Vagina (tissue), 2 donors: ENCODE results near the gene STAU1. TPM values are rescaled to one million over a fixed set of nuclear protein-coding genes. Genes with fewer than 3 reads are reported as not detected.

Experiments
- DNase-seq, 2 donors: peaks; one replicate each; pipeline ENCODE4 v3.0.0-alpha.2; 2017; ENCODE audit errors: extremely low spot score in 2 of 2
- H3K27ac ChIP-seq: fragments of 200-600 bp; sonication (generic); one replicate; pipeline ENCODE4 v1.5.1; 2019
- H3K27me3 ChIP-seq: fragments of 200-600 bp; sonication (generic); one replicate; pipeline ENCODE4 v1.5.1; 2019
- H3K36me3 ChIP-seq, 2 donors: fragments of 200-600 bp; sonication (generic); one replicate each; pipeline ENCODE4 v1.5.1; 2017 to 2019
- H3K4me1 ChIP-seq: fragments of 200-600 bp; sonication (generic); one replicate; pipeline ENCODE4 v1.5.1; 2019
- H3K4me3 ChIP-seq, 2 donors: fragments of 200-600 bp; sonication (generic); 1 replicate in 1 of 2; 2 replicates in 1 of 2; pipeline ENCODE4 v1.5.1; 2016 to 2019
- H3K9me3 ChIP-seq: fragments of 200-600 bp; sonication (generic); one replicate; pipeline ENCODE4 v1.5.1; 2019
- CTCF ChIP-seq, 3 experiments: fragments of 450-650 bp in 2 of 3; fragments of 200-600 bp in 1 of 3; sonication (generic) in 1 of 3; IDR thresholded peaks; one replicate each; pipeline ENCODE4 v1.5.1; 2017 to 2019; ENCODE audit warnings: antibody characterized with exemption in 3 of 3, mild to moderate bottlenecking in 2 of 3, moderate library complexity in 2 of 3
- POLR2A ChIP-seq, 2 donors: fragments of 450-650 bp; IDR thresholded peaks; one replicate each; pipeline ENCODE4 v1.6.1; 2017; ENCODE audit warnings: antibody characterized with exemption in 2 of 2, mild to moderate bottlenecking in 2 of 2, moderate library complexity in 2 of 2
- POLR2AphosphoS5 ChIP-seq, 2 donors: sonication (generic); formaldehyde crosslinking; IDR thresholded peaks; one replicate each; pipeline ENCODE4 v1.9.0; 2017; ENCODE audit warnings: antibody characterized with exemption in 2 of 2, mild to moderate bottlenecking in 2 of 2, low read depth in 1 of 2; ENCODE audit not compliant: insufficient read depth in 1 of 2
- intact Hi-C: fragments of 100-400 bp; cut with DNase I; formaldehyde crosslinking; loops from one replicate; pipeline ENCODE4 v1.15.1; 2023
- total RNA-seq: library from RNA; depleted of rRNA; stranded (reverse); fragments of >200 nt; gene quantifications from one replicate; pipeline ENCODE4 v1.2.3, GENCODE V29; 2016

STAU1 gene
- total RNA-seq, 1 donor from 2014 or later = 68.5 TPM

- no peak for TF ChIP-seq POLR2AphosphoS5 (IDR thresholded peaks at IDR 0.05; ENCODE audit: insufficient read depth in 1 of 2, low read depth in 1 of 2)
- intact Hi-C loops = no loop called here
- Histone ChIP-seq H3K9me3 (no peaks in the 10 kb centered on the region), H3K4me3 (no peak overlapping the region), H3K27me3 (no peaks in the 10 kb centered on the region), H3K36me3 (no peaks in the 10 kb centered on the region), H3K4me1 (peaks cover 41% of the 10 kb centered on the region), H3K27ac (peak overlapping the region; percentile 4)
- no peak for DNase-seq
Observed at GRCh38 chr20:49167811-49168507, 20.2 kb downstream of the STAU1 start.

DNA sequence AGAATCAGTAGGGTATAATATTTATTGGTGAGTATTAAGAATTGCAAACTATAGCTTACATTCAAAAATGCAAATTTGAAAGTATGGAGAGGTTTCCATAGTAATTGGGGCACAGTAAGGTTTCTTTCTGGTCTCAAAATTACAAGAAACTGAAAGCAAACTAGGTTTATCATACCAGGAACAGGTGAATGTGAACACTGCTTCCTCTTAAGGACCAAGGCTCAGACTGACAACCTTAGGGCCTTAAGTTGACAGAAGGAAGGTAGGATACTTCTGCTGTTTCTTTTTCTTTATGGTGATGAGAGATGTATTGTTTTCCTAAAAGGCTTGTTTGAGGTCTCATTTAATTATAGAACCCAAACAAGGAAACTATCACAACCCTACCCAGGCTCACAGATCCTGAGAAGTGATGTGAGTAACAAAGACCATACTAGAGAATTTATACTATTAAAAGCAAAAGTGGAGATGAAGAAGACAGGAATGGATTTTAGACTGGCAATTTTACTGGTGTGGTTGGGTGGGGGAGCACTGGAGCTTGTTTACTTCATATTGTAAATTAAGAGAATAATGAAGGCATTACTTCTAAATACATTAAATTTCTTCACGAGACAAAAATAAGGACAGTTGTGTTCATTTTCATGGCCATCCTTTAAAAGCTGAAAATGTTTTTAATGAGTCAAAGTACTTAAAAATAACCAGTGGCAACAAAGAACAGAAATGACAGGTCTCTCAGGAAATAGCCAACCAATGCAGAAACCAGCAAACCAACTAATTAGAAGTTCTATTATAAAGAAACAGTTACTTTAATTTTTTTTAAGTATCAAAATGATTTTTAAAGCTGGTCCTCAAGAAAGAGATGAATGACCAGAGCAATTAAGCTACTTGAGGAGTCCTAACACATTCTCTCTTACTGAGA lies 21.3 kb downstream of the STAU1 start:
- no peak for TF ChIP-seq CTCF (IDR thresholded peaks at IDR 0.05)
- no peak for TF ChIP-seq POLR2AphosphoS5 (IDR thresholded peaks at IDR 0.05; ENCODE audit: insufficient read depth in 1 of 2, low read depth in 1 of 2)
- Histone ChIP-seq H3K27ac (no peak overlapping the region), H3K36me3 (no peaks in the 10 kb centered on the region), H3K4me3 (no peak overlapping the region), H3K4me1 (peaks cover 47% of the 10 kb centered on the region), H3K27me3 (no peaks in the 10 kb centered on the region), H3K9me3 (no peaks in the 10 kb centered on the region)
- intact Hi-C loops = no loop called here
- DNase-seq = no peak

DNA sequence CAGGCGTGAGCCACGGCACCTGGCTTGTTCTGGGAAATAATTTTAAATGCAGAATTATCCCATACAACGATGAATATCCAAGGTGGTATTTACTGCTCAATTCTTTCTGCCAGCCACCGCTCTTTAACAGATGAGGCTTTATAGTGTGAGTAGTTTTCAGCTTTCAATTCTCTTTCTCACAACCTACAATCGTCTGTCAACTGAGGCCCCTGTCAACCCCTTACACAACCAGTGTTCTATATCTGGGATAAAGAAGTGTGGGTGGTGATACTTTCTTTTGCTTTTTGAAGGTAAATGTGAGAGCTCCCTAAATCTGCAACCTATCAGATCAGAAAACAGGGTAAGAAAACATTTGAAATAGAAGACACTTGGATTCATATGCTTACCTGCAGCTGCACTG lies 22.5 kb downstream of the STAU1 start:
- no peak overlapping the region for H3K4me3 ChIP-seq
- DNase-seq = no peak
- intact Hi-C loops = no loop called here
- no peak overlapping the region for H3K27ac ChIP-seq
- no peaks in the 10 kb centered on the region for H3K36me3 ChIP-seq
- TF ChIP-seq CTCF (IDR thresholded peaks at IDR 0.05) (no peak), POLR2AphosphoS5 (IDR thresholded peaks at IDR 0.05; ENCODE audit: insufficient read depth in 1 of 2, low read depth in 1 of 2) (no peak), POLR2A (IDR thresholded peaks at IDR 0.05) (no peak)
- H3K27me3 ChIP-seq = no peaks in the 10 kb centered on the region
- H3K4me1 ChIP-seq = peaks cover 59% of the 10 kb centered on the region
- no peaks in the 10 kb centered on the region for H3K9me3 ChIP-seq

DNA sequence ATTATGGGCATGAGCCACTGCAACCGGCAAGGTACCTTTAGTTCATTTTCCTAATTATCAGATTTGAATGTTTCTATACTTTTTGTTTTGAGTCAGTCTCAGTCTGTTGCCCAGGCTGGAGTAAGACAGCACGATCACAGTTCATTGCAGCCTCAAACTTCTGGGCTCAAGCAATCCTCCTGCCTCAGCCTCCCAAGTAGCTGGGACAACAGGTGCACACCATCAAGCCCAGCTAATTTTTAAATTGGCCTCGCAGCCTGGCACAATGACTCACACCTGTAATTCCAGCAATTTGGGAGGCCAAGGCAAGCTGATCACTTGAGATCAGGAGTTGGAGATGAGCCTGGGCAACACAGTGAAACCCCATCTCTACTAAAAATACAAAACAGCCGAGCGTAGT lies 24.4 kb downstream of the STAU1 start:
- intact Hi-C loops = no loop called here
- H3K36me3 ChIP-seq = no peaks in the 10 kb centered on the region
- TF ChIP-seq POLR2AphosphoS5 (IDR thresholded peaks at IDR 0.05; ENCODE audit: insufficient read depth in 1 of 2, low read depth in 1 of 2) = no peak
- no peak for TF ChIP-seq POLR2A (IDR thresholded peaks at IDR 0.05)
- TF ChIP-seq CTCF (IDR thresholded peaks at IDR 0.05) = no peak
- peaks cover 48% of the 10 kb centered on the region for H3K4me1 ChIP-seq
- no peaks in the 10 kb centered on the region for H3K27me3 ChIP-seq
- H3K9me3 ChIP-seq = no peaks in the 10 kb centered on the region
- no peak overlapping the region for H3K4me3 ChIP-seq
- no peak overlapping the region for H3K27ac ChIP-seq
- DNase-seq = no peak

GRCh38 chr20:49161428-49162152 lies 26.5 kb downstream of the STAU1 start:
- no peak overlapping the region for H3K4me3 ChIP-seq
- TF ChIP-seq POLR2AphosphoS5 (IDR thresholded peaks at IDR 0.05; ENCODE audit: insufficient read depth in 1 of 2, low read depth in 1 of 2) = peak in 1 of 2 donors; percentile 14
- TF ChIP-seq CTCF (IDR thresholded peaks at IDR 0.05) = no peak
- DNase-seq = no peak
- peaks cover 27% of the 10 kb centered on the region for H3K4me1 ChIP-seq
- intact Hi-C loops = no loop called here
- no peaks in the 10 kb centered on the region for H3K27me3 ChIP-seq
- H3K36me3 ChIP-seq = no peaks in the 10 kb centered on the region
- no peaks in the 10 kb centered on the region for H3K9me3 ChIP-seq
- H3K27ac ChIP-seq = no peak overlapping the region
